Caco-2 (cell line): ENCODE results near the gene MTIF2. TPM values are rescaled to one million over a fixed set of nuclear protein-coding genes. Genes with fewer than 3 reads are reported as not detected.
A peak's percentile ranks its signal among the peaks of the same experiment; 100 is the strongest.
"Not testable (repeated sequence)": the region's sequence is repeated elsewhere in the genome, so short reads cannot be mapped to it uniquely, and the experiment has no call there.

ENCODE experiments used
- BruUV-seq: library from RNA; stranded (reverse); fragments of 400-500 nt; replicated peaks from 2 replicates; lab custom pipeline; 2021; lab: Mats Ljungman, UMichigan
- CTCF ChIA-PET: fragments of 300-600 bp; sonication (Branson Sonifier 250); formaldehyde crosslinking; loops from one replicate; lab custom pipeline; 2022; ENCODE audit warnings: antibody characterized with exemption; lab: Charles Lee
- POLR2A ChIA-PET: fragments of 300-600 bp; sonication (Branson Sonifier 250); formaldehyde crosslinking; loops from one replicate; lab custom pipeline; 2022; ENCODE audit warnings: antibody characterized with exemption; lab: Charles Lee
- DNase-seq, 2 experiments: peaks; one replicate each; pipeline versions ENCODE4 v3.0.0 to v3.0.0-alpha.2; 2020 to 2022
- H3K27me3 ChIP-seq: replicated peaks from 2 replicates; pipeline ENCODE4 v1.6.0; 2011; ENCODE audit warnings: low read length; ENCODE audit not compliant: control insufficient read depth, insufficient read depth
- H3K36me3 ChIP-seq: 2 replicates; pipeline ENCODE4 v1.5.1; 2011; ENCODE audit warnings: low read length; ENCODE audit not compliant: control insufficient read depth, insufficient read depth
- H3K4me1 ChIP-seq: fragments of 250-450 bp; sonication (Bioruptor Pico); 2 replicates; pipeline ENCODE4 v1.5.1; 2020; ENCODE audit warnings: mild to moderate bottlenecking
- H3K4me3 ChIP-seq: 2 replicates; pipeline ENCODE4 v1.5.1; 2011; ENCODE audit warnings: low read depth, mild to moderate bottlenecking, control low read depth, low read length
- H3K9me3 ChIP-seq: fragments of 250-450 bp; sonication (Bioruptor Pico); 2 replicates; pipeline ENCODE4 v1.5.1; 2020; ENCODE audit warnings: mild to moderate bottlenecking, moderate library complexity
- H3K27ac Mint-ChIP-seq: one replicate; pipeline ENCODE4 v1.8.0; 2022; ENCODE audit warnings: mixed read lengths; ENCODE audit not compliant: unreplicated experiment
- H3K27me3 Mint-ChIP-seq: one replicate; pipeline ENCODE4 v1.8.0; 2022; ENCODE audit warnings: mixed read lengths; ENCODE audit not compliant: insufficient read depth, unreplicated experiment
- H3K36me3 Mint-ChIP-seq: one replicate; pipeline ENCODE4 v1.8.0; 2022; ENCODE audit warnings: mild to moderate bottlenecking, mixed read lengths; ENCODE audit not compliant: insufficient read depth, unreplicated experiment
- H3K4me1 Mint-ChIP-seq: one replicate; pipeline ENCODE4 v1.8.0; 2022; ENCODE audit warnings: low read depth, mixed read lengths; ENCODE audit not compliant: unreplicated experiment
- H3K4me3 Mint-ChIP-seq: one replicate; pipeline ENCODE4 v1.8.0; 2022; ENCODE audit warnings: mild to moderate bottlenecking, moderate library complexity, mixed read lengths; ENCODE audit not compliant: unreplicated experiment
- H3K9me3 Mint-ChIP-seq: one replicate; pipeline ENCODE4 v1.8.0; 2022; ENCODE audit warnings: mixed read lengths; ENCODE audit not compliant: unreplicated experiment
- intact Hi-C: fragments of 100-400 bp; cut with micrococcal nuclease; formaldehyde crosslinking; loops from one replicate; pipeline ENCODE4 v1.10.0; 2022; ENCODE audit not compliant: unreplicated experiment
- total RNA-seq: library from RNA; stranded (reverse); gene quantifications from 2 replicates; pipeline ENCODE4 v1.2.3, GENCODE V29; 2022
- TF ChIP-seq, protein P1 (sequence below), 2 experiments: fragments of 200-600 bp in 1 of 2; IDR thresholded peaks; 1 replicate in 1 of 2; 2 replicates in 1 of 2; pipeline versions ENCODE4 v1.5.1 to v1.8.0; 2011 to 2022; ENCODE audit warnings: antibody characterized with exemption in 1 of 2, control low read depth in 1 of 2, inconsistent platforms in 1 of 2, low read depth in 1 of 2, low read length in 1 of 2, mild to moderate bottlenecking in 1 of 2, moderate library complexity in 1 of 2; ENCODE audit not compliant: insufficient read depth in 1 of 2, severe bottlenecking in 1 of 2, unreplicated experiment in 1 of 2

The MTIF2 gene
- total RNA-seq, 1 experiment from 2014 or later = 42.7 TPM

GRCh38 chr2:55247025-55247424, 22.0 kb downstream of the MTIF2 start:
- H3K27me3 Mint-ChIP-seq = no peaks in the 10 kb centered on the region
- intact Hi-C loops = loop anchor here (1.0 kb wide), 2 partner anchors 21 to 29 kb away; no protein-coding TSS in a partner anchor
- peak; percentile 62 to 66 for DNase-seq
- no peak overlapping the region for H3K4me3 Mint-ChIP-seq
- TF ChIP-seq, protein P1, sequence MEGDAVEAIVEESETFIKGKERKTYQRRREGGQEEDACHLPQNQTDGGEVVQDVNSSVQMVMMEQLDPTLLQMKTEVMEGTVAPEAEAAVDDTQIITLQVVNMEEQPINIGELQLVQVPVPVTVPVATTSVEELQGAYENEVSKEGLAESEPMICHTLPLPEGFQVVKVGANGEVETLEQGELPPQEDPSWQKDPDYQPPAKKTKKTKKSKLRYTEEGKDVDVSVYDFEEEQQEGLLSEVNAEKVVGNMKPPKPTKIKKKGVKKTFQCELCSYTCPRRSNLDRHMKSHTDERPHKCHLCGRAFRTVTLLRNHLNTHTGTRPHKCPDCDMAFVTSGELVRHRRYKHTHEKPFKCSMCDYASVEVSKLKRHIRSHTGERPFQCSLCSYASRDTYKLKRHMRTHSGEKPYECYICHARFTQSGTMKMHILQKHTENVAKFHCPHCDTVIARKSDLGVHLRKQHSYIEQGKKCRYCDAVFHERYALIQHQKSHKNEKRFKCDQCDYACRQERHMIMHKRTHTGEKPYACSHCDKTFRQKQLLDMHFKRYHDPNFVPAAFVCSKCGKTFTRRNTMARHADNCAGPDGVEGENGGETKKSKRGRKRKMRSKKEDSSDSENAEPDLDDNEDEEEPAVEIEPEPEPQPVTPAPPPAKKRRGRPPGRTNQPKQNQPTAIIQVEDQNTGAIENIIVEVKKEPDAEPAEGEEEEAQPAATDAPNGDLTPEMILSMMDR (IDR thresholded peaks at IDR 0.05; ENCODE audit: insufficient read depth in 1 of 2, low read depth in 1 of 2, low read length in 1 of 2, severe bottlenecking in 1 of 2, unreplicated experiment in 1 of 2) = no peak
- Histone ChIP-seq H3K4me3 (no peak overlapping the region), H3K4me1 (peaks cover 12% of the 10 kb centered on the region), H3K9me3 (no peaks in the 10 kb centered on the region), H3K36me3 (no peaks in the 10 kb centered on the region; the same call in none of the 2 replicates), H3K27me3 (no peaks in the 10 kb centered on the region)
- no TSS peak for BruUV-seq
- H3K9me3 Mint-ChIP-seq = no peaks in the 10 kb centered on the region
- peaks cover 20% of the 10 kb centered on the region for H3K4me1 Mint-ChIP-seq
- peak overlapping the region; percentile 2 for H3K27ac Mint-ChIP-seq
- ChIA-PET CTCF (interaction anchor here (0.7 kb wide), 1 partner anchor 605 kb away, joined by 3 read pairs; no protein-coding TSS in a partner anchor), POLR2A (no interaction called here)
- H3K36me3 Mint-ChIP-seq = peaks cover 28% of the 10 kb centered on the region

GRCh38 chr2:55245411-55245810, 23.6 kb downstream of the MTIF2 start:
- DNase-seq = no peak
- Histone ChIP-seq H3K4me3 (no peak overlapping the region), H3K36me3 (no peaks in the 10 kb centered on the region; the same call in none of the 2 replicates), H3K27me3 (no peaks in the 10 kb centered on the region), H3K4me1 (peaks cover 12% of the 10 kb centered on the region), H3K9me3 (no peaks in the 10 kb centered on the region)
- no peak overlapping the region for H3K4me3 Mint-ChIP-seq
- H3K9me3 Mint-ChIP-seq = no peaks in the 10 kb centered on the region
- ChIA-PET CTCF (no interaction called here), POLR2A (no interaction called here)
- BruUV-seq = no TSS peak
- H3K36me3 Mint-ChIP-seq = peaks cover 35% of the 10 kb centered on the region
- H3K27me3 Mint-ChIP-seq = no peaks in the 10 kb centered on the region
- peaks cover 20% of the 10 kb centered on the region for H3K4me1 Mint-ChIP-seq
- TF ChIP-seq, protein P1 (IDR thresholded peaks at IDR 0.05; ENCODE audit: insufficient read depth in 1 of 2, low read depth in 1 of 2, low read length in 1 of 2, severe bottlenecking in 1 of 2, unreplicated experiment in 1 of 2) = no peak
- H3K27ac Mint-ChIP-seq = no peak overlapping the region
- intact Hi-C loops = no loop called here

DNA sequence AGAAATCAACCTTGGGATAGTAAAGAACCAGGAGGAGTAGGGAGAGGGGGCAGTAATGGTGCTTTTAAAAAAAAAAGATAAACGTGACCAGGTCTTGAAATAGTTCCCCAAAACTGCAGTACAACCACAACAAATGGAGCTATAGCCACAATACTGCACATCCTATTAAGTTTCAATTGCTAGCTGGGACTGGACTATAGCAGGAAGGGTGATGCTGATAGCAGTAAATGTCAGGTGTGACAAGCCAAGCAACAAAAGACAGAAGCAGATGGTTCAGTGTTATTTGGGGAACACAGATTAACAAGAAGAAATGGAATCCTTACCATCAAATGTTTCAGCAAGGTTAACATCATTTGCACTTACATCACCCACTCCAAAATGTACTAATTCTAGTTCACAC, 26.4 kb downstream of the MTIF2 start:
- no peaks in the 10 kb centered on the region for H3K9me3 Mint-ChIP-seq
- TF ChIP-seq, protein P1 (IDR thresholded peaks at IDR 0.05; ENCODE audit: insufficient read depth in 1 of 2, low read depth in 1 of 2, low read length in 1 of 2, severe bottlenecking in 1 of 2, unreplicated experiment in 1 of 2) = no peak
- no peak overlapping the region for H3K4me3 ChIP-seq

DNA sequence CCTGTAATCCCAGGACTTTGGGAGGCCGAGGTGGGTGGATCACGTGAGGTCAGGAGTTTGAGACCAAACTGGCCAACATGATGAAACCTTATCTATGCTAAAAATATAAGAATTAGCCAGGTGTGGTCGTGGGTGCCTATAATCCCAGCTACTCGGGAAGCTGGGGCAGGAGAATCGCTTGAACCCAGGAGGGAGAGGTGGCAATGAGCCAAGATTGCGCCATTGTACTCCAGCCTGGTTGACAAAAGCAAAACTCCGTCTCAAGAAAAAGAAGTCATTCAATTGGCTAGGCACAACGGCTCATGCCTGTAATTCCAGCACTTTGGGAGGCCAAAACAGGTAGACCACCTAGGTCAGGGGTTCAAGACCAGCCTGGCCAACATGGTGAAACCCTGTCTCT, 27.4 kb downstream of the MTIF2 start:
- H3K27me3 Mint-ChIP-seq, CTCF ChIA-PET, H3K27me3 ChIP-seq, H3K4me1 ChIP-seq, H3K27ac Mint-ChIP-seq, H3K4me3 Mint-ChIP-seq, H3K36me3 ChIP-seq, POLR2A ChIA-PET, H3K4me3 ChIP-seq, H3K9me3 Mint-ChIP-seq, intact Hi-C loops, H3K4me1 Mint-ChIP-seq, H3K9me3 ChIP-seq, DNase-seq, BruUV-seq: not testable (repeated sequence)
- H3K36me3 Mint-ChIP-seq = peaks cover 48% of the 10 kb centered on the region

More for the DNA sequence above, 26.4 kb downstream of the MTIF2 start:
- BruUV-seq = no TSS peak
- Mint-ChIP-seq H3K36me3 (peaks cover 47% of the 10 kb centered on the region), H3K4me3 (no peak overlapping the region), H3K27me3 (no peaks in the 10 kb centered on the region), H3K27ac (no peak overlapping the region), H3K4me1 (peaks cover 16% of the 10 kb centered on the region)
- CTCF ChIA-PET = no interaction called here
- Histone ChIP-seq H3K36me3 (no peaks in the 10 kb centered on the region; the same call in none of the 2 replicates), H3K9me3 (no peaks in the 10 kb centered on the region), H3K4me1 (peaks cover 12% of the 10 kb centered on the region), H3K27me3 (no peaks in the 10 kb centered on the region)
- no peak for DNase-seq
- POLR2A ChIA-PET = no interaction called here
- intact Hi-C loops = no loop called here
